Loucy (cell line): ENCODE measurements around the gene VWA5B2.

Experiments used
- H2AFZ ChIP-seq: fragments of 200-600 bp; sonication (generic); 2 replicates; pipeline ENCODE4 v1.6.0; 2016; ENCODE audit warnings: antibody characterized with exemption, mild to moderate bottlenecking, low read length, moderate library complexity
- H3F3A ChIP-seq: fragments of 200-600 bp; 2 replicates; pipeline ENCODE4 v1.6.0; 2016; ENCODE audit warnings: antibody characterized with exemption, low read depth, mild to moderate bottlenecking
- H3K27me3 ChIP-seq: fragments of 200-600 bp; sonication (generic); 2 replicates; pipeline ENCODE4 v1.6.1; 2014; ENCODE audit warnings: low read length, mild to moderate bottlenecking; ENCODE audit not compliant: insufficient read depth, poor library complexity, severe bottlenecking
- H3K36me3 ChIP-seq: fragments of 200-600 bp; sonication (generic); 2 replicates; pipeline ENCODE4 v1.6.1; 2016; ENCODE audit warnings: low read length; ENCODE audit not compliant: insufficient read depth
- H3K4me1 ChIP-seq: fragments of 200-600 bp; sonication (generic); 2 replicates; pipeline ENCODE4 v1.5.1; 2014; ENCODE audit warnings: low read length, mild to moderate bottlenecking; ENCODE audit not compliant: insufficient read depth, poor library complexity, severe bottlenecking
- H3K4me2 ChIP-seq: fragments of 200-600 bp; sonication (generic); 2 replicates; pipeline ENCODE4 v1.6.0; 2014; ENCODE audit warnings: antibody characterized with exemption, low read length, low read depth, mild to moderate bottlenecking; ENCODE audit not compliant: poor library complexity, severe bottlenecking
- H3K4me3 ChIP-seq: fragments of 200-600 bp; sonication (generic); 2 replicates; pipeline ENCODE4 v1.5.1; 2014; ENCODE audit warnings: low read length, mild to moderate bottlenecking, mixed read lengths; ENCODE audit not compliant: poor library complexity, severe bottlenecking
- H3K79me2 ChIP-seq: fragments of 200-600 bp; sonication (generic); 2 replicates; pipeline ENCODE4 v1.6.1; 2014; ENCODE audit warnings: low read length; ENCODE audit not compliant: insufficient read depth
- H3K9ac ChIP-seq: fragments of 200-600 bp; sonication (generic); 2 replicates; pipeline ENCODE4 v1.6.0; 2014; ENCODE audit warnings: mild to moderate bottlenecking, low read depth, low read length, moderate library complexity; ENCODE audit not compliant: poor library complexity, severe bottlenecking
- H3K9me2 ChIP-seq: fragments of 200-600 bp; sonication (generic); replicated peaks from 2 replicates; pipeline ENCODE4 v1.6.1; 2016; ENCODE audit warnings: low read depth, low read length, mixed read lengths
- H3K9me3 ChIP-seq: fragments of 200-600 bp; sonication (generic); 2 replicates; pipeline ENCODE4 v1.6.1; 2014; ENCODE audit warnings: mild to moderate bottlenecking, antibody characterized with exemption, low read length, low read depth; ENCODE audit not compliant: insufficient read depth
- H4K20me1 ChIP-seq: fragments of 200-600 bp; sonication (generic); 2 replicates; pipeline ENCODE4 v1.6.0; 2014; ENCODE audit warnings: antibody characterized with exemption, low read length, mild to moderate bottlenecking; ENCODE audit not compliant: insufficient read depth, poor library complexity, severe bottlenecking
- EZH2phosphoT487 ChIP-seq: fragments of 200-600 bp; IDR thresholded peaks from 2 replicates; pipeline ENCODE4 v1.6.1; 2018; ENCODE audit warnings: antibody characterized with exemption, mild to moderate bottlenecking, moderate library complexity, borderline replicate concordance
- TF ChIP-seq, protein P1 (sequence below): fragments of 200-600 bp; sonication (generic); conservative IDR thresholded peaks from 2 replicates; pipeline ENCODE4 v1.5.1; 2014; ENCODE audit warnings: mild to moderate bottlenecking, antibody characterized with exemption, low read length

Gene VWA5B2

DNA sequence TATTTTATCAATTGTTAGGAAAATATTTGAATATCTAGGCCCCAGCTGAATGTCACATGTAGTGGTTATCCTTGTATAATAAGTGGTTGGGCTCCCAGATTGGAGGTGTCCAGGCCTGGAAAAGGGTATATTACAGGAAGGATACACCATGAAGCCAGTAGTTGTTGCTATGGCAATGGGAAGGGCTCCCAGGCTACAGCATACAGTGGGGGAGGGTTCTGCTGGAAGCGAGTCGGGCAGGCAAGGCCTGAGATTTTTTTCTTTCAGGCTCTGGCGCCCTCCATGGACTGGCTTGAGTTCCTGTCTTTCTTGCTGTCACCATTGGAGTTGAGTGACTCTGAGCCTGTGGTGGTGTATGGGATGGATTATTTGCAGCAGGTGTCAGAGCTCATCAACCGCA is 55.3 kb downstream of the VWA5B2 start:
- no peak overlapping the region for H3K4me3 ChIP-seq
- no peaks in the 10 kb centered on the region for H3F3A ChIP-seq
- no peaks in the 10 kb centered on the region for H4K20me1 ChIP-seq
- no peaks in the 10 kb centered on the region for H3K9me3 ChIP-seq
- no peak overlapping the region for H3K9ac ChIP-seq
- H3K4me1 ChIP-seq, result no peaks in the 10 kb centered on the region
- no peak overlapping the region for H3K4me2 ChIP-seq
- H2AFZ ChIP-seq, result no peak overlapping the region
- H3K9me2 ChIP-seq, result no peaks in the 10 kb centered on the region
- no peaks in the 10 kb centered on the region for H3K36me3 ChIP-seq
- no peaks in the 10 kb centered on the region for H3K27me3 ChIP-seq
- no peak for TF ChIP-seq EZH2phosphoT487
- TF ChIP-seq, protein P1, sequence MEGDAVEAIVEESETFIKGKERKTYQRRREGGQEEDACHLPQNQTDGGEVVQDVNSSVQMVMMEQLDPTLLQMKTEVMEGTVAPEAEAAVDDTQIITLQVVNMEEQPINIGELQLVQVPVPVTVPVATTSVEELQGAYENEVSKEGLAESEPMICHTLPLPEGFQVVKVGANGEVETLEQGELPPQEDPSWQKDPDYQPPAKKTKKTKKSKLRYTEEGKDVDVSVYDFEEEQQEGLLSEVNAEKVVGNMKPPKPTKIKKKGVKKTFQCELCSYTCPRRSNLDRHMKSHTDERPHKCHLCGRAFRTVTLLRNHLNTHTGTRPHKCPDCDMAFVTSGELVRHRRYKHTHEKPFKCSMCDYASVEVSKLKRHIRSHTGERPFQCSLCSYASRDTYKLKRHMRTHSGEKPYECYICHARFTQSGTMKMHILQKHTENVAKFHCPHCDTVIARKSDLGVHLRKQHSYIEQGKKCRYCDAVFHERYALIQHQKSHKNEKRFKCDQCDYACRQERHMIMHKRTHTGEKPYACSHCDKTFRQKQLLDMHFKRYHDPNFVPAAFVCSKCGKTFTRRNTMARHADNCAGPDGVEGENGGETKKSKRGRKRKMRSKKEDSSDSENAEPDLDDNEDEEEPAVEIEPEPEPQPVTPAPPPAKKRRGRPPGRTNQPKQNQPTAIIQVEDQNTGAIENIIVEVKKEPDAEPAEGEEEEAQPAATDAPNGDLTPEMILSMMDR, result peak; percentile 71
- H3K79me2 ChIP-seq, result no peaks in the 10 kb centered on the region

DNA sequence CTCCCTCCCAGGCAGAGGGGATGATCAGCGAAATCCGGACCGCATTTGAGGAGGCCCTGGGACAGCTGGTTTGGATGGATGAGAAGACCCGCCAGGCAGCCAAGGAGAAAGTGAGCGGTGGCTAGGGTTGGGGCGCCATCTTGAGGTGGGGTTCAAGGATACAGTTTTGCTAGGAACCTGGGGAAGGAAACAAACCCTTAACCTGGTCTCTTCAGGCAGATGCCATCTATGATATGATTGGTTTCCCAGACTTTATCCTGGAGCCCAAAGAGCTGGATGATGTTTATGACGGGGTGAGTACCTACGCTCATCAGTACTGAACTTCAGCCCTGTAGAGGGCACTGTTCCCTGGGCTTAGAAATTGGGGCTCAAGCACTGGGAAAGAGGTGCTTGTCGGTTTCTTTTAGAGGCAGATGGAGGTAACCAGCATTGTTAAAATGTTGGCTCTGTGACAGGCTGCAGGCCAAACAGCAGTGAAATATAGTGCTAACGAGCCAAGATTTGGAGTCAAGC is 60.1 kb downstream of the VWA5B2 start:
- Histone ChIP-seq H4K20me1 (no peaks in the 10 kb centered on the region), H3K27me3 (no peaks in the 10 kb centered on the region), H3K9me2 (no peaks in the 10 kb centered on the region), H3K9me3 (no peaks in the 10 kb centered on the region), H3K4me2 (peak overlapping the region; percentile 6), H3F3A (no peaks in the 10 kb centered on the region), H3K36me3 (no peaks in the 10 kb centered on the region), H3K9ac (no peak overlapping the region), H2AFZ (peak overlapping the region; percentile 42; the same call in 1 of the 2 replicates), H3K4me3 (no peak overlapping the region), H3K4me1 (no peaks in the 10 kb centered on the region), H3K79me2 (no peaks in the 10 kb centered on the region)
- TF ChIP-seq EZH2phosphoT487, result no peak
- TF ChIP-seq, protein P1, result peak; percentile 86

DNA sequence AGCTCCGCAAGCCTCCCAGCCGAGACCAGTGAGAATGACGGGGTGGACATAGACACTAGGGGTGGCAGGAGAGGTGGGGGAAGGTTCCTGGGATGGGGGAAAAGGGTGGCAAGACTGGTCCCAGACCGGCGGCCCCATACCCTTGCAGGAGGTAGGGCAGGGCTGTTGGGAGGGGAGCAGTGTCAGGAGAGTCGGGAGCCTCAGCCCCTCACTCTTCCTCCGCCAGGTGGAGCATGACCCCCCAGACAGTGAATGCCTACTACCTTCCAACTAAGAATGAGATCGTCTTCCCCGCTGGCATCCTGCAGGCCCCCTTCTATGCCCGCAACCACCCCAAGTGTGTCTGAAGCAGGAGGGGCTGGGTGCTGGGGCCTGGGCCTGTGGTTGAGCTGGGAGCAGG is 60.9 kb downstream of the VWA5B2 start:
- Histone ChIP-seq H3F3A (no peaks in the 10 kb centered on the region), H3K4me3 (no peak overlapping the region), H3K9ac (no peak overlapping the region), H3K27me3 (no peaks in the 10 kb centered on the region), H3K4me2 (no peak overlapping the region), H2AFZ (no peak overlapping the region), H3K79me2 (no peaks in the 10 kb centered on the region), H3K4me1 (no peaks in the 10 kb centered on the region), H4K20me1 (no peaks in the 10 kb centered on the region), H3K36me3 (no peaks in the 10 kb centered on the region), H3K9me2 (no peaks in the 10 kb centered on the region), H3K9me3 (no peaks in the 10 kb centered on the region)
- TF ChIP-seq, protein P1, result no peak
- TF ChIP-seq EZH2phosphoT487, result no peak
